MM.1S (cell line): Measurements from ENCODE around the gene RPL7A.

Experiments used
- CTCF ChIP-seq: fragments of 300-600 bp; sonication (generic); IDR thresholded peaks from 2 replicates; pipeline ENCODE4 v1.5.1; 2016; ENCODE audit warnings: antibody characterized with exemption, low read length, mixed read lengths
- EZH2 ChIP-seq: fragments of 300-600 bp; sonication (generic); optimal IDR thresholded peaks from 2 replicates; pipeline ENCODE3; 2017; ENCODE audit warnings: low read depth, mild to moderate bottlenecking, antibody characterized with exemption, low read length, mixed read lengths

DNA sequence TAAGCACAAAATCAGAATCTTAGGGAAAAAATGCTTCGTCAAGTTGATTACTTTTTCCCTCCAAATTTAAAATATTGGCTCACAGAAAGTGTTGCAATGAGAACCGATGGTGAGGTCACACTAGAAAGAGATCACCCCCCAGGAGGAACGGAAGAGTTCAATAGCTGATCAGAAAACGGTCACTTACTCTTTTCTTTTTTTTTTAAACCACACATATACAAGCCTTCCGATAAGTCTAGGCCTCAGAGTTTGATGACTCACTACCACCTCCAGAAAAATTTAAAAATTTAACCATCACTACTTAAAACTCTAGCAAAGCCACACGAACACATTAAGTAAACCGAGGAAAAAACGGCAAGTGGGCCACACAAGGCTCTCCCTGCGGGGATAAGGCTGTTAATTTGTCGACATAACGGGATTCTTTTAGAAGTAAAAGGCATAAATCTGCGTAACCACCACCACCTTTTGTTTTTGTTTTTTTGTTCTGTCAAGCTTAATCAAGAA lies 26.6 kb downstream of the RPL7A start:
- TF ChIP-seq CTCF (no peak), EZH2 (no peak)
